ENCODE data around the gene MIER2.
"Not testable (repeated sequence)": the region's sequence is repeated elsewhere in the genome, so short reads cannot be mapped to it uniquely, and the experiment has no call there.

MIER2 gene

DNA sequence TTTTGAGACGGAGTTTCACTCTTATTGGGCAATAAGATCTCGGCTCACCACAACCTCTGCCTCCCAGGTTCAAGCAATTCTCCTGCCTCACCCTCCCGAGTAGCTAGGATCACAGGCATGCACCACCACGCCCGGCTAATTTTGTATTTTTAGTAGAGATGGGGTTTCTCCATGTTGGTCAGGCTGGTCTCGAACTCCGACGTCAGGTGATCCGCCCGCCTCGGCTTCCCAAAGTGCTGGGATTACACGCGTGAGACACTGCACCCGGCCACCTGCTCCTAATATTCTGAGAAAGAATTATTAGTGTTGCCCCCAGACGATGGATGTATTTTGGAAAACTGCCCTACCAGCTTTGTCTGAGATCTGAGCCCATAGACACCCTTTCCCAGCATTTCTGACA lies 10.9 kb upstream of the MIER2 start:
- DNase-seq = not testable (repeated sequence)

DNA sequence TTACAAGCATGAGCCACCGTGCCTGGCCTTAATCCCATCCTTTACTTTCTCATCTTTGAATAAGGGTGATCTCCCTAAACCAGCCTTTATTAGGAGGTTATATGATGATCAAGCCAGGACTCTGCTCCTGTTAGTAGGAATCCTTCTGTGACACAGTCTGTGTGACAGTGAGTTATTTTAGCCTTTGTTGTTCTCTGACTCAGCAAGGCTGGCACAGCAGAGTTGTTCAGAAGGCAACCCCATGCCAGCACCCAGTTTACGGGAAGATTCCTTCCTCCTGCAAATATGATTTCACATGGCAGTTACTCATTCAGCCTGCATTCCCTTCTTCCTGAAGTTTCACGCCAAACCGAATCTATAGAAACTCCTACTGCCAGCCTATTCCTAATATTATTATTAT lies 10.5 kb upstream of the MIER2 start:
- no peak for DNase-seq

DNA sequence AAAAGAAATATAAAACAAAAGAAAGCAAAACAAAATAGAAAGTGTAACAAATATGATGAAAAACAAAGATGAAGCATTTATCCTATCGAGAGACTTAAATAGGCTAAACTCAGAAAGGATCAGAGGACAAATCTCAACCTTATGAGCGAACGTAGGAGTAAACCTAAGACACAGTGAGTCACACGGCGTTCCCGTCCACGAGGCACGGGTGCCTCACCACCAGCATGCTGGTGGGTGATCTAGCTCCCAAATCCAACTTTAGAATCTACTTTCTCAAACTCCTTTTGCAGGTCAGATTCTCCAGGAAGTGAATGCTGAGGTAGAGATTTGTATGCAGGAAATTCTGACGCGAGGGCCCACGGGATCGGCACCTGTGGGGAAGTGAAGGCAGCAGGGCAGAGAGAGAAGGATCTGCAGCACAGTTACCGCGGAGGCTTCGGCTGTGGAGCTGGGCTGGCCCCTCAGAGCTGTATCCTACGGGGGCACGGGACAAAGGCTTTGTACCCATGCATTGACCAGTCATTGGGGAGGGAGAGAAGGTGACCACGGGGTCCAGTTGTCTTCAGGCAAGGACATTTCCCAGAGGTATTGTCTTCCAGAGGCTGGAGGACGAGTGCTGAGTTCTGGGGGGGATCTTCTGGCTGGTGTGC lies 7.5 kb upstream of the MIER2 start:
- DNase-seq = no peak

DNA sequence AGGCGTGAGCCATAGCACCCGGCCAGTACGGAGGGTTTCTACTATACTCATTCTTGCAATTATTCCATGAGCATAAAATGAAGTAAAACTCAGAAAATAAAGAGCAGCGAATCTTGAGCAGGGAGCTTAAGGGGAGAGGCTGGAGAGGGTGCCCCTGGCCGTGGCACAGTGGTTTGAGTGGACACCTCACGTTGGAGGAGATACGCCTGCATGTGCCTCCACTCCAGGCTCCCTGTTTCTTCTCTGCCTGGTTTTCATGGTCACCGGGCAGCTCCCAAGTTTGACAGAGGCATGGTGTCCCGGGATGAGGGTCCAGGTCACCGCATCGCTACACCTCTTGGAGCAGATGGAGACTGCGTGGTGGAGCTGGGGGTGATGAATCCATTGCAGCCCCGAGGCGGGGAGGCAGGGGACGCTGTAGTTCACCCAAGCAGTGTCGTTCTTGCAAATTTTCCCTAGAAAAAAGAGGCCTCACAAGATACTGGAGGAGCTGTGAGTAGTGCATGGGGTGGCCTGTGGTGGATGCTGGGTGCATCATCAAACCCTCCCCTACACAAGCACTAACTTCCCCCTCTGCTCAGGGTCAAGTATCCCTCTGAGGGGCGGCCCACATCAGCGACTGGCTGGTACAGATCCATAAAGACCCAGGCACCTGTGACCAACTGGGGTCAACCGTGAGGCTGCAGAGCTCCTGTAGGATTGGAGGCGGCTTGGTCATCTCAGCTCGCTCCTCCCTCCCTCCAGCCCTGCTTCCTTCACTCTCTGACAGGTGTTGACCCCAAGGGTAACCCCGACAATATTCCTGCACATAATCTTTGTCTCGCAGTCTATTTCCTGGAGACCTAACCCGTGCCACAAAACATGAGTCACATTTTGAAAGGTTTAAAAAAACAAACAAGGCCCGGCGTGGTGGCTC lies 3.6 kb upstream of the MIER2 start:
- no peak for DNase-seq

DNA sequence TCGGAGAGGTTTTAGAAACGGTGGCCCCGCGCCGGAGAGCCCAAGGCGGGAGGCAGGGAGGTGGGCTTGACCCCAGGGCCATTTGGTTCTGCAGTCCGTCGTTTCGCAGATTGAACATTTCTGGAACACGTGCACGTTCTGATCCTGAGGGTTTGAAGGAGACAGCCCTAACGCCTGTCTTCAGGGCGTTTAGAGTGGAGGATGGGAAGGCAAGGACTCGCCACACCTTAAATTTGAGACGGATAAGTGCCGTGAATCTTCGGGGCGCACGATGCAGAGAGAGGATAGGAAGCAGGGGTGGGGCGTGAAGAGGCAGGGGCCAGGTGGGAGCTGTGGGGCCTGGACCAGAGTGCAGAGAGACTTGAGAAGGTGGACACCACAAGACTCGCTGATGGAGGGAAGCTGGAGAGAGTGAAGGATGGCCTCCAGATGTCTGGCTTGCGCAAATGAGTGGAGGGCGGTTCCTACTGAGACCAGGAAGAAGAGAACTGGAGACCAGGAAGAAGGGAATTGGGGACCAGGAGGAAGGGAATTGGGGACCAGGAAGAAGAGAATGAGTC lies 804 bp upstream of the MIER2 start:
- no peak for DNase-seq

DNA sequence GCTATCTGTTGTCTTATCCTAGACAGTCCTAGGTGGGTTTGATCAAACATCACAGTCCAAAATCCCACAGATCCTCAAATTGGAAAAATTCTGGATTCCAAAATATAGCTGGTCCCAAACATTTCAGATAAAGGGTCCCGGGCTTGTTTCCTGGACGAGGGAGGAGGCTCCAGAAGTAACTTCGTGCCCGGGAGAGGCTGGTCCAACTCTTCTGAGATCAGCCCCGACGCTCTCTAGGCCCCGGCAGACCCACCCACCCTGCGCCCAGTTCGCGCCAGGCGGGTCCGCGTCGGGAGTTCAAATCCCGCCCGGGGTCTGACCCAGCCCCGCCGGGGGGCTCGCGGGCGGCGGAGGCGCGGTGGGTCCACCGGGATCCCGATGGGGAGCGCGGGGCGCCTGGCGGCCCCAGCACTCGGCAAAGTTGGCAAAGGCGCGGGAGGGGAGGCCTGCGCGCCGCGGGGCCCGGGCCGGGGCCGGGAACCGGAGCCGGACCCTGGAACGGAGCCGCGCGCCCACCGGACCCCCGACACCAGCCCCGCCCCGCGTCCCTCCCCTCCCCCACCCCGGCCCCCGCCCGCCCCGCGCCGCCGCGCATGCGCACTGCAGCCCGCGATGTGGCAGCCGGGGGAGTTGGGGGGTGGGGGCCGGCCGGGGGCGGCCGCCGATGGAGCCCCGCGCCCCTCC lies 513 bp downstream of the MIER2 start:
- no peak for DNase-seq

DNA sequence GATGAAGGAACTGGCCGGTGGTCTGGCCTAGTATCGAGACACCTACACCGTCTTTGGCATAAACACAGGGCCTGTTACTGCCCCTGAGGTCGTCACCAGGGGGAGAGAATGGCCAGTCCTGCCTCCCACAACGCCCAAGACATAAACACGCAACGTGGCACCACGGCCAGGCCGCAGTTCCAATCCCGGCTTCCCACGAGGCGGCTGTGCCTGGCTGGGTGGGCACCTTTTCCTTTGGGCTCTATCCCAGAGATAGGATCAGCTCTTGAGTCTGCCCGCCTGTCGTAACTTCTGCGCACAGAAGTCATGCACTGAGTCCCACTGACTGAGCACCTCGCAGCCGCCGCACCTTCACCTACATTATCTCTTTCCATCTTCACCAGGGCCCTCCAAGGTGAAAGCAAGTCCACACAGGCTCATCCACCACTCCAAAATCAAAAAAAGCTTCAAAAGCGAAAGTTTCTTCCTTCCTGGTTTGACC lies 1.1 kb downstream of the MIER2 start:
- DNase-seq = no peak

DNA sequence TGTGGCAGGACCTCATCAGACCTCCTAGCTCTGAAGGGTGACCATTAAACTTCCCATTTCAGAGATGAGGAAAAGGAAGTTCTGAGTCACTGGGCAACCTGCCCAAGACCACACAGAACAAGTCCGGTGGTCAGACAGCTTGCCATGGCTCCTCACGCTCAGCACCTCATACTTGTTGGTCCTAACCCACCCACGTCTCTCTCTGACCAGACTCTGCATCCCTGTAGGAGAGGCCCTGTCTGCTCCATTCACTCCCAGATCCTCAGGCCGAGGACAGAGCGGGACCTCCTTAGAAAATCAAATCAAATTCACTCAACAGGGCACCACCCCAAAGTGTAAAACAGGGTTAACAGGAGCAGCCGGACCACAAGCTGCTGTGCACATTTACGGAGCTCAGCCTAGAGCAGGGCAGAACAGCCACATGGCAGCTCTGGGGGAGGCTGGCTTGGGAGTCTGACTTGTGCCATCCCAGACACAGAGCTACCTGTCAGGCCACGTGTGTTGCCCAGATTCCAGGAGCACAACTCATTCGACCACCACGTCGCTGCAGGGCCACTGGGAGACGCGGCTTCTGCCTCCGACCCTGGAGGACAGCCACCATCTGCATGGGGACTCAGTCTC lies 1.7 kb downstream of the MIER2 start:
- peak; percentile 29 for DNase-seq

DNA sequence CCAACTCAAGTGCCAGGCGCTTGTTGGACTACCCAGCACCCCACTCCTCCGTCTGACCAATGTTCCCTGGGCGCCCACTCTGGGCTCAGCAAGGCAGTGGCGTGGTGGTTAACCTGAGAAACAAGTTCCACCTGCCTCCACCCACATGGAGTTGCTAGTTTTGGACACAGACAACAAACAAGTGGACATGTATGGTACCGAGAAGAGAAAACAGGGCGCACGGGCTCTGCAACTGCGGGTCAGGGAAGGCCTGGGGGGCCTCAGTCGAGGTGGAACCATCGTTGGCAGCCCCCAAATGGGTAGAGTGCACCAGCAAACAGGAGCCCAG lies 2.5 kb downstream of the MIER2 start:
- DNase-seq = no peak

DNA sequence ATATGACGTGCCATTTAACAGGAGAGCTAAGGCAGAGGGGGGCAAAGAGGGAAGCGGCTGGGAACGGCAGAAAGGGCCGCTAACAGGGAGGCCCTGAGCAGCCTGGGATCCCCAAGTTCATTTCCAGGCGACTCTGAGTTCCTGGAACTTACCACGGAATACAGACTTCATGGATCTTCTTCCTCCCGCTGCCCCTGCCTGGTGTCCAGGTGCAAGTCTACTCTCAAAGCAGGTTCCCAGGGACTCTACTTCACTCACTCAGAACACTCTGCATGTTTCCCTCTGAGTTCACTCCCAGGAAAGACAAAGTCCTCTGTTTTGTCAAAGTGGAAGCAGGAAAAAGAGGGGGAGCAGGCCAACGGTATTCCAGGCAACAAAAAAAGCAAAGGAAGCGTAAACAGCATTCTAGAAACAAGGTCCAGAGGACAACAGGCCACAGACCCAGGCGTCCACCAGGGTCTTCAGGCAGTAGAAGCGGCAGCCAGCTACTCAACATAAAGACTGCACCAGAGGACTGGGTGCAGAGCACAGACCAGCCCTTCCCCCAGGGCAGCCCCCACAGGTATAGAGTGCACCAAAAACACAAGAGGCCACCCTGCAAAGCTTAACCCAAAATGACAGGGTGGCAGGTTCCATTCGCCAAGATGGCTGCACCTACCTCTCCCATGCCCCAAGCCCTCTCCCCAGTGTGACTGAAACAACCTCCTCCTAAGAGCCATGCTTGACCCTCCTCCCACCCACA lies 3.0 kb downstream of the MIER2 start:
- DNase-seq = no peak

DNA sequence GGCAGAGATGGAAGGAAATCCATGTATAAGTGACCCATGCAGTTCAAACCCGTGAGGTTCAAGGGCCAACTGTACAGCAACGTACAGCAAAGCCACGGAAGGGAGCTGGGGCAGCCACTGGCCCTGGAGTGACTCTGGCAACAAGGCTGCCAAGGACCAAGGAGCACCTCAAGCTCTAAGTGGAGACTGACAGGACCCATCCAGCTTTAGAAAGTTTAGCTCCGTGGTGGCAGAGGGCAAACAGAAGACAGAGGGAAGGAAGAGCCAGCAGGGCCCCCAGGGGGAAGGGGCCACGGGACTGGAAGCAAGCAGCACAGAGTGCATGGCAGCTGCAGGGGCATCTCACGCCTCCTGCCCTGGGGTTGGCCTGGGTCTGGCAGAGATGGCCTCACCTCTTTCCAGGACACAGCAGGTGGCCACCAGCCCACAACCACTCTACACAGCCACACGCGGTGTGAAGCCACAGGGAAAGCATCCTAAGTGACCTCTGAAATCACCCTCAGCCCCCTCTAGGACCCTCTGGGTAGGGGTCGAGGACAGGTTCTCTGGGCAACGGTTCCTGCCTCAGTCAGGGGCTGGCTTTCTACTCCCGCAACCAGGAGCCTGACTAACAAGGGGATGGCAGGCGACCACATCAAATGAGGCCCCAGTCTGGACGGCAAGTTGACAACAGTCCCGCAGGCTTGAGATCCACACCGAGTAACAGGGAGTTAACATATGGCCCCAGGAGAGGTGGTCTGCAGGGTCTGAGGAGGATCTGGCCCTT lies 3.8 kb downstream of the MIER2 start:
- DNase-seq = no peak

DNA sequence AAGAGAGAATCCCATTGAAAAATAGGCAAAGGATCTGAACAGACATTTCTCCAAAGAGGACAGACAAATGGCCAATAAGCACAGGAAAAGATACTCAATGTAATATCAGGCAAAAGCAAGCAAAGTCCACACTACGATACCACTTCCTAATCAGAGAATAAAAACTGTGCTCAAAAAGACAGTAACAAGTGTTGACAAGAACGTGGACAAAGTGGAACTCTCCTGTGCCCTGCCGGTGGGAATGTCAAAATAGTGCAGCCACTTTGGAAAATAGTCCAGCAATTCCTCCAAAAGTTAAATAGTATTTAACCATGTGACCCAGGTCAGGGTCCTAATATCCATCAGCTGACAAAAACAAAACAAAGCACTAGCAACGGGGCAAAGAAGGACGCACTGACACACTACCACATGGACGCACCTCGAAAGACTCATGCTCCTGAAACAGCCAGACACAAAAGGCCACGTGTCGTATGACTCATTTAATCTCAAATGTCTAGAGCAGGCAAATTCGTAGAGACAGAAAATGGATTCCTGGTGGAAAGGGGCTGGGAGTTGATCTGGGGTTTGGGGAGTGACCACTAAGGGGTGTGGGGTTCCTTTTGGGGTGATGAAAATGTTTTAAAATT lies 5.2 kb downstream of the MIER2 start:
- no peak for DNase-seq

DNA sequence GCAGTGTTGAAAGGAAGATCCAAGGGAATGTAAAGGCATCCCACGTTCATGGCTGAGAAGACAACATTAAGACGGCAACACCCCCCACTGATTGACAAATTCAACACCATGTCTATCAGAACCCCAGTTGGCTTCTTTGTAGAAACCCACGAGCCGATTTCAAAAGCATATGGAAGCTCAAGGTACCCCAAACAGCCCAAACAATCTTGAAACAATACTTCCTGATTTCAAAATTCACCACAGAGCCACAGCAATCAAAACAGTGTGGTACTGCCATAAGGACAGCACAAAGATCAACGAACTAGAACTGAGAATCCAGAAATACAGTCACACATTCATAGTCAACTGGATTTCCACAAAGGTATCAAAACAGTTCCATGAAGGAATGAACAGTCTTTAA lies 6.2 kb downstream of the MIER2 start:
- no peak for DNase-seq

DNA sequence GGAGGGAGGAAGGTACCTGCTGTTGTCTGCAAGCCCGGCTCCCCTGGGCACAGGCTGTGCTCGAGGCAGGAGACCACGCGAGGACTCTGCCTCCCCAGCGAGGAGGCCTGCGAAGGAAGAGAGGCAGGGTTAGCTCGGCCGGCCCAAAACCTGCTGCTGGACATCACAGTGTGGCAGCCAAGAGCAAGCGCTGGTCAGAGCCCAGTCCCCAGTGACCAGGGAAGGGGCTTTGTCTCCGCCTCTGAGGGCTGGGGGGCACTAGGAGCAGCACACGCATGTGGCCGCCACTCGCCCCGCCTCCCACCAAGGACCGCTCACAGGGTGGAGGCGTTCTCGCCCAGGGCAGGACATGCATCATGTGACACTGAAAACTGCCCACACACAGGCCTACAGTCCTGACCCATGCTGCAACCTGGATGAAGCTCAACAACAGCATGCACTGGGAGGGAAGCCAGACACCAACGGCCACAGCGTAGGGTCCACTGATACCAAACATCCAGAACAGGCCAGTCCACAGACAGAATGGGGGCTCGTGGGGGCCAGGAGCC lies 8.5 kb downstream of the MIER2 start:
- DNase-seq = no peak

DNA sequence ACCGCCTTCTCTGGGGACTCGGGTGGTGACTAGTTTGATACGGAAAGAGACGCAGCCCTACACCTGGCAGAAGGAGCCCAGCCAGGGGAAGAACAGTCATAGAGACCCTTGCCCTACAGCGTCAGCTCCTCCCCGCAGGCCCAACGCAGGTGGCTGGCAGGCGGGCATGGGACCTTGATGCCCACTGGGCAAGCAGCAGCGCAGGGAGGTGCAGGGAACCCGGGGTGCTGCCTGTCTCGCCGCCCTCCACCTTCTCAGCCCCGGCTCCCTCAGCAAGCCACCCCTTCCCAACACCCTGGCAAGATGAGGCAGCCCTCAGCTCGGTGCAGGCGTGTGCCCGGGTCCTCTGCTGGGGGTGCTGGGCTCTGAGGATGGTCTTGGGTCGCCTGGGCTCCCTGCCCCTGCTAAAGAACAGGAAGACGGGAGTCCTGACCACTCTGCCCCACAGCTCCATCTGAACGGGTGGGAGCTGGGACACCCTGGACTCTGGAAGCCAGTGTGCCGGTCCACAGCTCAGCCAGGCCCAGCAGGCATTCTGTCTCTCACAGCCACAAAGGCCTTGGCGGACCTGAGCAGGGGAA lies 9.0 kb downstream of the MIER2 start:
- DNase-seq = no peak

DNA sequence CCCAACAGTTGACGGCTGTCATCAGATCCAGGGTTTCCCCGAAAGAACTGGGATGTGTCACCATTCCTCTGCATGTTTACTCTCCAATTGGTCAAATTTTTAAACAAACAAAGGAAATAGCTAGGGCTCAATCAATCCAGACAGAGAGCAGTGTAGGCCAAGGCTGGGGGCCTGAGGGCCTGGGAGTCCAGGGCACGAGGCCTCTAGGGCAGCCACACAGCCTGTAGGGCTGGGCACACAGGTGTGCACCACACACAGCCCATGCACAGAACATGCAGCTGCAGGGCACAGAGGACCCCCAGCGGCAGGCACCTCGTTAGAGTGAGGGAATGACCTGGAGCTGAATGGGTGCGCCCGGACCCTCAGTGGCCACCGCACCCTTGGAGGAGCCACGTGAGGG lies 9.5 kb downstream of the MIER2 start:
- DNase-seq = no peak

DNA sequence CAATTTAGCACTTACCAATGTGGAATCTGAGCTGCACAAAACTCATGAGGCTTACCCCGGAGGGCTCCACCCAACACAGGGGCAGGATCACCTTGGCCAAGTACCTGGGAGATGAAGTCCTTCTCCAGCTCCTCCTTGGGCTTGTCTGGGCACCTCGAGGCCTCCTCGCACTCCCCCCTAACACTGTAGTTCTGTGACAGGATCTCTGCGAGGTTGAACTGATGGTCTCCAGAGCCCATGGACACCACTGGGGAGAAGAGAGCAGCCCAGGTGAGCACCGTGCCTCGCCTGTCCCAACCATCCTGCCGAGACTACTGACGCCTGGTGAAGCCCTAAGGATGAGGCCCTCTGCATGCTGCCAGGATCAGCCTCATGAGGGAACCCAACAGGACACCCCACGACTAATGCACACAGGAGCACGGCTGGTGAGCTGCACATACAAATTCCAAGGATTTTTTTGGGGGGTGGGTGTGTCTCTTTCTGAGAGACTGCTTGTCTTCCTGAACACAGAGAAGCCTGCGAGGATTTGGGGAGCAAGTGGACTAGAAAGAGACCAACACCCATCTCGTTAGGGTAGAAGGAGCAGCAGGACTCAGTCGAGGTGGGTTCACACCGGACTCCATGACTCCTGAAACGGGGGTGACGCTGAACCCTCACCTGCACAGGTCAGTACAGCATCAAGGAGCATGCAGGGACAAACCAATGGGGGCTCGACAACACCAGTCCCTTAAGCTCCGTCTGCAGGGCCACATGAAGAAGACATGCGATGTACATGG lies 10.1 kb downstream of the MIER2 start:
- DNase-seq = no peak

DNA sequence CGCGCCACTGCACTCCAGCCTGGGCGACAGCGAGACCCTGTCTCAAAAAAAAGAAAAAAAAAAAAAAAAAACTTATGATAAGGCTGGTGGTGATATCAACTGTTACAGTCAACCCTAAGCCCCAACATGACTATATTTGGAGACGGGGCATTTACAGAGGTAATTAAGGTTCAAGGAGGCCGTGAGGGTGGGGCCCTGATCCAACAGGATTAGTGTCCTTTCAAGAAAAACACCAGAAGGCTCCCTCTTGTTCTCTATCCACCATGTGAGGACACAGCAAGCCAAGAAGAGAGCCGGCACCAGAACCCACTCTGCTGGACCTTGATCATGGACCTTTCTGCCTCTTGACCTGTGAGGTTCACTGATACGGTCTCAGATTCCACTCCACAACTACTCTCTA lies 14.1 kb downstream of the MIER2 start:
- DNase-seq = no peak

DNA sequence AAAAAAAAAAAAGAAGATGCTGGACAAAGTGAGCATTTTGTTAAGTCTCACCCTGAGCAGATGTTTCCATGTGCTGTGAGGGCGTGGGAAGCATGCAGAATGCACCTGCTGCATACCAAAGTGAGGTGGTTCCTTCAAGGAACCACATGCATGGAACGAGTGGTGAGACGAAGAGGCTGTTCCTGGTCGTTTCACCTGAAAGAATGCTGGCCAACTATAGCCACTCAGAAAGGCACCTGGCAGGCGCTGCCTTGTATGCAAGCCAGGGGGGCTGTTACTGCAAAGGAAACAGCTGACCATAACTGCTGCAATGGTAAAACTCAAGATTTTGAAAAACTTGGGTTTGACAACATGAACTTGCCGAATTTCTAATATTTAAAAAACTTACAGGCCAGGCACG lies 14.7 kb downstream of the MIER2 start:
- DNase-seq = no peak

Data from CD4-positive, alpha-beta T cell treated with Interferon gamma for 1 hour (primary cell).